Measurements from ENCODE around the gene ZBTB45.

Gene ZBTB45

DNA sequence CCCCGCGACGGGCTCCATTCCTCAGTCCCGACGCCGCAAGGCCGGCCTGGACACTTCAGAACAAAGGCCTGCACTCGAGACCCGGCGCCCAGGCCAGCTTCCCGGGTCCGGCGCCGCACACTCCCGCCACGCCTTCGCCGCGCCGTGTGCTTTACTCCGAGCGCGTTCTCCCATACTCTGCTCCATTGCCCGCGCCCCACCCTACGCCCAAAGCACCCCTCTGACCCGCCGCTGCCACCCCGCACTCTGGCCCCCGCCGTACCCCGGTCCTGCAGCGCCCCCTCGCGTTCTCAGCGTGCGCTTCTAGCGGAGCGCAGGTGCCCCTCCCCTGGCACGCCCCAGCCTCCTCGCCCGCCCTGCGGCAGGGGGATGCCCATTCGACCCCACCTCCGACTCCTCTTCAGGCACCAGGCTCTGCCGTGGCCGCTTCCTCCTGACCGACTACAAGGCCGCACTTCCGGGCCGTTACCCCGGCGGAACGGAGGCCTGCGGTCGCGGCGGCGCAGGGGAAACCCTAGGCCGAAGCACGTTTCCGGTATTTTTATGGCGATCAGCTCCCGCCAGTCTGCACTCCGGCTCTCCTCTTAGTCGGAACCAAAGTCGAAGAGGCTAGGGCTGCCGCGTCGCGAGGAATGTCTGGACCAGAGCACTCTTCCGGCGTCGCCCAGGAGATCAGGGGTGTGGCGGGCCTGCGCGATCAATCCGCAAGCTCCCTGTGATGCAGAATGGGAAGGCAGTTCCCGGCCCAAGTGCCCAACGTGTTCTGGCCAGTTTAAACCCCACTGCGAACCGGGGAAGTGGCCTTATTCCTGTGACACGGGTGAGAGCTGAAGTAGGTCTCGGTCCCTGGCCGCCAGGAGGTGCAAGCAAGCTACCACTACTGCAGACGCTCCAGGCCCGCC, at the start of gene ZBTB45:
Gene ZBTB45, minus strand, starts transcription at position 456 of the 902 bp plus-strand sequence. CDS start 2,137 bp downstream, outside the sequence.
- peak; percentile 87 for DNase-seq

DNA sequence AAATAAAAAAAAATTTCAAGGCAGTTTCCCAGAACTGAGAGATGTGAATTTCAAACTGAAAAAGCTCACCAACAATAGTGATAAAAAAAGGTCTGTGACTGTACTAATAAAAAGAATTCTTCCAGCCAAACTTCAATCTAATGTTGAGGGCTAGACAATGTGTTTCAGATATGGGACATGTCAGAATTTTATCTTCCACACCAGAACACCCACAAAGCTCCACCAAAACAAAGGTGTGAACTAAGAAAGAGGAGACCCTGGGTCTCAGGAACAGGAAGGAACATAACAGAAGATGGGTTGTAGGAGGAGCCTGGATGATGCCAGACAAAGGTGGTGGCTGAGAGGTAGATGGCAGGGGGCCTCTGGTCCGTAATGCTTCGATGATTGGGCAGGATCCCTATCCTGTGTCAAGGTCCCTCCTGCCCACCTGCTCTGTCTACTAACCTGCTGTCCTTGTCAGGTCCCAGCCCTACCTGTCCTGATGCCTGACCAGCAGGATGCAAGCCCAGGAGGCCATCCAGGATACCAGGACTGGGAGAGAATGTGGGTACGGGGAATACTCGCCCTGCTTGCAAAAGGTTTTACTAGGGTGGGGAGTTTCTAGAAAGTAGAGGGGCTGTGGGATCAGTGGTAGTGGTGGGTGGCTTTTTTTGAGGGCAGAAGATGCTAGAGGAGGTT, 49.0 kb upstream of the ZBTB45 start:
- DNase-seq: no peak

DNA sequence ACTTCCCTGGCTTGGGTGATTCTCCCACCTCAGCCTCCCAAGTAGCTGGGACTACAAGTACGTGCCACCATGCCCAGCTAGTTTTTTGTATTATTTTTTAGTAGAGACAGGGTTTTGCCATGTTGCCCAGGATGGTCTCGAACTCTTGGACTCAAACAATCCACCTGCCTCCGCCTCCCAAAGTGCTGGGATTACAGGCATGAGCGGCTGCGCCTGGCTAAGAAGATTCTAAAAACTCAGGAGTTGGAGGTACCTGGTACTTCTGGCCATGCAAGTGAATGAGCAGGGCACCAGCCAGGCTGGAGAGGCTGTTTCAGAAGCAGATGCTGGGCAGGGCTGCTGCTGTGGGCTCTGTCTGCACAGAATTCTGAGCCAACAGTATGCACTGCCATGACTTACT, 47.4 kb upstream of the ZBTB45 start:
- DNase-seq: no peak

DNA sequence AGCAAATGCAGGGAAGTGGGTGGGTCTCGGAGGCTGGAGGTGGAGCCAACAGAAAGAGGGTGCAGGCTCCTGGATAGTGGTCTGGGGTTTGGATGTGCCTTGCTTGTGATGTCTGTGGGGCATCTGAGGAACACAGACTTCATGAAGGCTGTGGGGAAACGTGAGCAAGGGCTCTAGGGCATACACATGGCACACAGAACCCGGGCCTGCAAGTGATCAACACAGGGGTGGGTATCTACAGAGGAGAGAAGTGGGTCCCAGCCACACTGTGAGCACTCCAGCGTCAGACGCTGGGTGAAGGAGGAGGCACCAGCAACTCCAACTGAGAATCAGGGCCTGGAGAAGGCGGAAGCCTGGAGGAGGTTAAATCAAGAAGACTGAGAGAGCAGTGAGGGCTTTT, 44.2 kb upstream of the ZBTB45 start:
- DNase-seq: no peak

DNA sequence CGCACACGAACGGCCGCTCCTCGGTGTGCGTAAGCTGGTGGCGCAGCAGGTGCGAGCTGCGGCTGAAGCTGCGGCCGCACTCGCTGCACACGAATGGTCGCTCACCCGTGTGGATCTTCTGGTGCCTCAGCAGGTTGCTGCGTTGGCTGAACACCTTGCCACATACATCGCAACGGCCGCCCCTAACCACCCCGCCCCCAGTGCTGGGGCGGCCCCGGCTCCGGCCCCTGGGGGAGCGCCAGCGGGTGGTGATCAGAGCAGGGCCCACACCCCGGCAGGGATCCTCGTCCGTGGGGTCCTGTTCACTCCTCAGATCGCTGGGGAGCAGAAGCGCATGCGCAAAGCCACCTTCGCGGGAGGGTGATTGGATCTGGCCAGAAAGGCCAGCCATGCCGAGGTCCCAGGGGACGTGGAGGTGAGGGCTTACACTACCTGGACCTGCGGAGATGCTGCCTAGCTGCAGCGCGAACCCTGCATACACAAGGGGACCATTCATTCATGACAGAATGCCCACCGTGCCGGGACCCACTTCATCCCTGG, 43.5 kb upstream of the ZBTB45 start:
- no peak for DNase-seq

DNA sequence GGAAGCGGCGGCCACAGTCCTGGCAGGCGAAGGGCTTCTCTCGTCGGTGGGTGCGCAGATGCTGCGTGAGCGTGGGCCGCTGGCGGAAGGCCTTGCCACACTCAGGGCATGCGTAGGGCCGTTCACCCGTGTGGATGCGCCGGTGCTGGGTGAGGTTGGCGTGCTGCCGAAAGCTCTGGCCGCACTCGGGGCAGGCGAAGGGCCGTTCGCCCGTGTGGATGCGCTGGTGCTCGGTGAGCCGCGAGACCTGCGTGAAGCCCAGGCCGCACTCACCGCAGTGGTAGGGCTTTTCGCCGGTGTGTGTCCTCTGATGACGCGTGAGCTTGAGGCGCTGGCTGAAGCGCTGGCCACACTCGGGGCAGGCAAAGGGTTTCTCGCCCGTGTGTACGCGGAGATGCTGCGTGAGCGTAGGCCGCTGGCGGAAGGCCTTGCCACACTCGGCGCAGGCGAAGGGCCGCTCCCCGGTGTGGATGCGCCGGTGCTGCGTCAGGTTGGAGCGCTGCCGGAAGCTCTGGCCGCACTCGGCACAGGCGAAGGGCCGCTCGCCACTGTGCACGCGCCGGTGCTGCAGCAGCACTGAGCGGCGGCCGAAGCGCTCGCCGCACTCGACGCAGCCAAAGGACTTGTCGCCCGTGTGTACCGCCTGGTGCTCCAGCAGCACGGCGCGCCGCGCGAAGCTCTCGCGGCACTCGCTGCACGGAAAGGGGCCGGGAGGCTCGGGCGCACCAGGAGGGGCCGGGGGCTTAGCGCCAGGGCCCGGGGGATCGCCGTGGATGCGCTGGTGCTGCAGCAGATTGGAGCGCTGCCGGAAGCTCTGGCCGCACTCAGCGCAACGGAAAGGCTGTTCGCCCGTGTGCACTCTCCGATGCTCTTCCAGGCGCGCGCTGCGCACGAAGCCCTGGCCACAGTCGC, 42.8 kb upstream of the ZBTB45 start:
- DNase-seq: no peak

DNA sequence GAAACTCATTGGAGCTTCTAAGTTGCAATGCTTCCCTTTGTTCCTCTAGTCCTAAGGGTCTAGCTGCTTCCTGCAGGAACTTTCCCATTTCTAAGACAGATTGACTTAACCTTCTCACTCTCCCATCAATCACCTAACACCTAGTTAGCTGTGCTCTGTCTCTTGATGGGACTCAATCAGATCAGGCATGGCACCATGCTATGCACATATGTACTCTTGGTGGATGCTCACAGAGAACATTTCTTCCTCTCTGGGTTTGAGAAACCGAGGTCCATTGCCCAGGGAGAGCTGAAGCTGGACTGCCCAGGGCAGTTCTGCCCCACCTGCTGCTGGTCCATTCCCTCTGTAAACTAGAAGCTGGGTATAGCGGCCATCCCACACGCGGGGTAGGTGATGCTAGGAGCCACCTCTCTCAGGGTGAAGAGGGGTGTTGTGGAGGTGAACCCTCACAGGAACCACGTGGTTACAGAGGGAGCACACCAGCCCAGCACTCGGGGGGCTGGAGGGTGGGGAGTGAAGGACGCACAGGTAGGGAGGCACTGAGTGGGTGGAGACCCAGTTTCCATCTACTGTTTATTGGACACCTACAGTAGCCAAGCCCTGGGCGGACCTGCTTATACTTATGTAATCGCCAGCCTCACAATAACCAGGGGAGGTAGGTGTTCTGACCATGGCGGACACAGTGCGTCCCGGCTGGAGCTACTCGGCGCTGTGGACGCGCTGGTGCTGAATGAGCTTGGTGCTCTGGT, 41.9 kb upstream of the ZBTB45 start:
- no peak for DNase-seq

DNA sequence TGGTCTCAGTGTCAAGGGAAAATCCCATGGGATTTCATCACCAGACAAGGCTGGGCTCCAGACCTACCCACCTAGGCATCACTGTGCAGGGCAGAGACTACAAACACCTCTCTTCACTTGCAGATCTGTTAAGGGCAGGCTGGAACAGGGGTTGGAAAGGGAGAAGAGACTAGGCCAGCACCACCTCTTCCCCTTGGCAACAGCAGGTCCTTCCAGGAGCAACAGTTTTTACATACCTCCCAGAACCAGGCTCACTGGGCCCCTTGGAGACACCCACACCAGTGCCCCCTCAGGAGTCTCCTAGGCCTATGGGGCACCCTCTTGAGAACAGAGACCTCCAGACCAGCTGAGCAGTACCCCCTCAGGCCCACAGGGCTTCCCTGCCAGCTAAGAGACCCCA, 41.3 kb upstream of the ZBTB45 start:
- DNase-seq: no peak

GRCh38 chr19:58560007-58560887, 40.6 kb upstream of the ZBTB45 start:
- no peak for DNase-seq

DNA sequence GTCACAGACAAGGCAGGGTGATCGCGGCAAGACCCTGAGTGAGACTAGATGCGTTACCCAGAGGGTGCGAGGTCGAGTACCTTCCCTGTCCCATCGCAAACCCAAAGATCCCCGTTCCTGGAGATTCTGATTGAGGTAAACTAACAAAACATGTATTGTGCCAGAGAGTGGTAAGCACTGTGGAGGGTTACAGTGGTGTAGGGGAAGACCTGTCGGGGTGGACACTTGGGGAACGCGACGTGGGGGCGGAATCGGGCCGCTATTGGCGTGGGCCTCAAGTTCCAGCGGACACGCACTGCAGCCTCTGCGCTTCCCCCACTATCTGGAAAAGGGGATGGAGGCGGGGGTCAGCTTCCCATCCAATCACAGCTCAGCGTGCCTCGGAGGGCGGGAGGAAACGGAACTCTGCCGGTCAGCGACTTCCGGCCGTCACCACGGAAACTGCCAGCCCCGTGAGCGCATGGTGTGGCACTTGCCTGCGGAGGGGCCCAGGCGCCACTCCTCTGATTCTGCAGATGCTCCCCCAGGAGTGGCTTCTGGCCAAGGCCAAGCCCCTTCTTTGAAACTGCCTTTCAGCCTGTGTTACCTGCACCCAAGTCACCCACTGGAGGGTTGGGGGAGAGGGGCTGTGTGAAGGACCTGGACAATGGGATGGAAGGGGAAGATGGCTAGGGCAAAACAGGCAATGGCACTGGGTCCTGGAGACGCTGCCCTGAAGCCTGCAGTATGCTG, 39.8 kb upstream of the ZBTB45 start:
- no peak for DNase-seq

DNA sequence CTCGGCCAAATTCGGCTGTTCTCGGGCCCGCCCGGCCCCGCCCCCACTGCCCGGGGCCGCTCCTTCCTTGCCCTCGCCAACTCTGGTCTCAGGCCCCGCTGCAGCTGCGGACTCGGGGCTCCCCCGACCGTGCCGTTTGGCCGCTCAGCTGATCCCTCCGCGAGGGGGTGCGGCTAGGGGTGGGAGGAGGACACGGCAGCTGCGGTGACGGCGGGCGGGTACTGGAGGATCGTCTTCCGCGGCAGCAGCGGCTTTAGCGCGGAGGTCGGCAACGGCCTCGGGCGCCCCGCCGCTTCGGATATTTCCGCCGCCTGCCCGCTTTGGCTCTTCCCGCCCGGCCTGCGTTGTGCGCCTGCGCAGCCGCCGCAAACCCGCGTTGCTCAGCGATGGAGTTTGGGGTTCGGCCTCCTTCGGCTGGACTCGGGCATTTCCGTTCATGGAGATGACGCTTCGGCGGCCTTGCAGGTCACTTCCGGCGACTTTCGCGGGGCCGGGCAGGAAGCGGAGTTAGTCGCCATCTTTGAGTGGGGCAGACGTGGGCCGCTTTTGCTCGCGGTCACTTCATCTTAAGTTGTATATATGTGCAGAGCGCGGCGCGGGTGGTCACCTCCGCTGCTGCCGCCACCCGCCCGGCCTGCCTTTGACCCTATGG, 39.1 kb upstream of the ZBTB45 start:
- no peak for DNase-seq

- DNase-seq: no peak
Measured at GRCh38 chr19:58558066-58558622, 38.5 kb upstream of the ZBTB45 start, which contains the start of gene UBE2M. Gene UBE2M, minus strand, starts transcription at chr19:58558611. Its CDS starts 230 bp downstream, at chr19:58558381.

DNA sequence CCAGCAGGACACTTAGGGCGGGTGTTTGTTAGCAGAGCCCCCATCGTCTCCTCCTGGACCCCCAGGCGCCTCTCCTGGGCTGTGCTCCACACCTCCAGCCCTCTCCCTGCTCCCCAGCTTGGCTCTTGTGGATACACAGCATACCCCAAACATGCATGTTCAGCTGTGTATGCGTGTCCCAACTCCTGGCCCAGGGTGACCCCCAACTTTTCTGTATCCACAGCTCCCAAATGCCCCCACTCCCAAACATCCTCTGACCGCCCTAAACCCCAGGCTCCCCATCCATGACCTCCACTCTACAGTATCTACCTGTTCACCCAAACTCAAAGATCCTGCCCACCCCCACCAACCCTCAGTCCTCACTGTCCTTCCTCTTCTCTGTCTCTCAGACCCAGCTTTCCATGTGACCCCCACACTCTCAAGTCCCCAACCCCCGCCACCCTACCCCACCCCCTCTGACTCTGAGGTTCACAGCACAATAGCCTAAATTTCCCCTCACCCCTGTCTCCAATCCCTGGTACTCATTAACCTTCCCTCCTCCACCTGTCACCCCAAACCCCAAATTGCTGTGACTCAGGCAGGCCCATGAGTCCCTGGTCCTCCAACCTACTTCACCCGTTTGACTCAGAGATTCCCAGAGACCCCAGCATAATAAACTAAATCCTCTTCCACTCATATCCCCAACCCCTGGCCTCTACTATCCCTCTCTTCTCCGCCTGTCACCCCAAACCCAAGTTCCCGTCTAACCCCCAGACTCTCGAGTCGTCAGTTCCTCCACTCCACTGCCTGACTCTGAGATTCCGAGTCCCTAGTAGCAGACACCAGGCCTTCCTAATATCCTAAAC, 37.8 kb upstream of the ZBTB45 start:
- DNase-seq: no peak

DNA sequence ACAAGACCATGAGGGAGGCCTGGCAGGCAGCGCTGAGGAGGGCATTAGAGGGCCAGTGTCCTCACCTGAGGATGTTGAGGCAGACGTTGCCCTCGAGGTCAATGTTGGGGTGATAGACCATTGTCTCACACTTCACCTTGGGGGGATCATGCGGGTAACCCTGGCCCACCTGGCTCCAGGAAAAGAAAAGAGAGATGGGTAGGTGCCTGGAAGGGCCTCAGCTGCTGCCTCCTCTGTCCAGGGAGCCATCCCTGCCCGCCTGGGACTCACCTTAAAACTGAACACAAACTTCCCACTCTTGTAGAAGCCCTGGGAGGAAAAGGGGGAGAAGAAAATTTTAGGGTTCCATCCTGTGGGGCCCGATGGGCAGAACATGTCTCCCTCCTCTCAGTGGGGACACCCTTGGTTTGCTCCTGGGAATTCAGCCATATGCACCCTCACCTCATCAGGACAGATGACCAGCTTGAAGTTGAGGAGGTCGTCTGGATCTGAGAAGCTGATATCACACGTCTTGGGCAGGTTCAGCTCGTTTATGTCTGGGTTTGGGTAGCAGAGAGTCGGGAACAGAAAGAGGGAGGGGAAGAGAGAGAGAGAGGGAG, 37.1 kb upstream of the ZBTB45 start:
- DNase-seq: no peak

GRCh38 chr19:58555920-58556621, 36.5 kb upstream of the ZBTB45 start:
- DNase-seq: no peak

DNA sequence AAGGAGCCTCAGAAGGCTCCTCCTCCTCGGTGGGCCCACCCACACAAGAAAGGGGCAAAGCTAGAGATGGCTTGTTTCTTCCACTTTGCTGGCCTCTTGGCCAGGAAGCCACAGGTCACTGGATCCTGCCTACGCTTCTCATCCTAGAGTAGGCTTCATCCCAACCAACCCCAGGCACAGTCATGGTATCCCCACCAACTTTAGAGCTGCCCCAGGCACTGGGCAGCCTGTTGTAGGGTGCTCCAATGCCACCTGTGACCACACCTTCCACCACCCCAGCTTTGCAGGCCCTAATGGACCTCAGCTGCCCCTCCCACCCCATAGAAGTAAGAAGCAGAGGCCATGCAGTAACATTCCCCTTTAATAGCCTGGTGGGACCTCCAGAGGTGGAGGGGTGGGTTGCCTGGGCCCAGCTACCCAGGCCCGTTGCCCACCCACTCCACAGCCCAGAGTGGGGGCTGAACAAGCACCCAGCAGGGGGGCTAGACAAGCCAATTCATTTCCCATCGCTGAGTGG, 35.8 kb upstream of the ZBTB45 start:
- no peak for DNase-seq
